Muscle layer of colon (tissue), 2 donors: Measurements from ENCODE around the gene CNN3.

Experiments used
- H3K27ac ChIP-seq: one replicate; pipeline ENCODE4 v1.7.0; 2013; ENCODE audit warnings: low read depth, mild to moderate bottlenecking, low read length, moderate library complexity
- H3K27me3 ChIP-seq, 2 donors: one replicate each; pipeline ENCODE4 v1.7.0; 2013; ENCODE audit warnings: low read length in 2 of 2, mild to moderate bottlenecking in 2 of 2; ENCODE audit not compliant: insufficient read depth in 2 of 2, control insufficient read depth in 1 of 2
- H3K36me3 ChIP-seq: one replicate; pipeline ENCODE4 v1.7.0; 2013; ENCODE audit warnings: mild to moderate bottlenecking, low read length; ENCODE audit not compliant: insufficient read depth
- H3K4me1 ChIP-seq: one replicate; pipeline ENCODE4 v1.7.0; 2013; ENCODE audit warnings: mild to moderate bottlenecking, low read length; ENCODE audit not compliant: insufficient read depth
- H3K4me3 ChIP-seq, 2 donors: one replicate each; pipeline ENCODE4 v1.7.0; 2013; ENCODE audit warnings: low read length in 2 of 2, low read depth in 1 of 2, mild to moderate bottlenecking in 1 of 2, moderate library complexity in 1 of 2
- H3K9ac ChIP-seq: one replicate; pipeline ENCODE4 v1.7.0; 2013; ENCODE audit warnings: low read length
- H3K9me3 ChIP-seq: one replicate; pipeline ENCODE4 v1.7.0; 2013; ENCODE audit warnings: mild to moderate bottlenecking, low read length
- donor health status: abdominal sarcoma.
- donor health status: Adenocarcinoma of cecum.

CNN3 gene

DNA sequence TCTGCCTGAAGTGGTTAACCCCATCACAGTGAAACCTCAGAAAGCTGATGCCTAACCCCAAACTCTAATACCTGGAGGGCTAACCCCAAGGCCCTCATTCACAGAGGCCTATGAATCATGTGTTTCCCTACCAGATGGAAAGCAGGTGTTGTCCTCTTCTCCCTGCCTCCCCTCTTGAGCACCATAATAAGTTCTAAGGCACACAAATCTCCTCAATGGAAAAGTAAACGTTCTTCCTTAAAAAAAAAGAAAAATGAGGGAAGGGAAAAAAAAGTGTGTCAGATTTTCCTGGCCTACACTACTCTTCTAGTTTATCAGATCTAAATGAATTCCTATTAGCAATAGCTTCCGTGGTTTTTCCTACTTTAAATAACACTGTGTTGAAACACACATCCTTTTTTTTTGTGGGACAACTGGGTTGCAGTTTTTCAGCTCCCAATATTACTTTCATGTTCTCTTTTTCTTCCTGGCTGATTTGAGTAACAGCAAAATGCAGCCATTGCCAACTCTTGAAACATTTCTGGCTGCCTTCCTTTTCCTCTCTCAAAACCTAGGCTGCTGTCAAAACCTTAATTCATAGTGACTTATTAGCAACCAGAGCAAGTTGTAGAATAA lies 63.5 kb downstream of the CNN3 start:
- Histone ChIP-seq H3K27ac (peak overlapping the region; percentile 92), H3K36me3 (no peaks in the 10 kb centered on the region), H3K27me3 (no peaks in the 10 kb centered on the region), H3K9me3 (no peaks in the 10 kb centered on the region), H3K9ac (peak overlapping the region; percentile 16), H3K4me3 (peak overlapping the region in 1 of 2 donors; percentile 14), H3K4me1 (peaks cover 50% of the 10 kb centered on the region)

DNA sequence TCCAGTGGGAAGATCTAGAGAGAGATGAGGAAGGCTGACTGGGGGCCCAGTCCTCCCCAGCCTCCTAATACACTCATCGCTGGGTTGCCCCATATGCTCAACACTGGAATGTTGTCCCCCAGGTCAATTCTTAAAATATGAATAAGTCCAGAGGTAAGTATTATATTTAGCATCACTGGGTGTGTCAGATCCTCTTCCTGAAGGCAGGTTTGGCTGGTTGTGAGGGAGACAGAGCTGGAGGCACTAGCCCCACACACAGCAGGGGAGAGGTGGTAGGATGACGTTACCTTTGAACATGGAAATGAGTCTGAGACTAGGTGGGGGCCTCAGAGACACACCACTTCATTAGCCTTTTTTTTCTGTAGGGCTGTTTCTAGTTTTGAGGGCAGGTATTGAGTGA lies 64.2 kb downstream of the CNN3 start:
- Histone ChIP-seq H3K9me3 (no peaks in the 10 kb centered on the region), H3K9ac (peak overlapping the region; percentile 16), H3K4me3 (peak overlapping the region in 1 of 2 donors; percentile 14), H3K27me3 (no peaks in the 10 kb centered on the region), H3K36me3 (no peaks in the 10 kb centered on the region), H3K27ac (peak overlapping the region; percentile 92), H3K4me1 (peaks cover 50% of the 10 kb centered on the region)

DNA sequence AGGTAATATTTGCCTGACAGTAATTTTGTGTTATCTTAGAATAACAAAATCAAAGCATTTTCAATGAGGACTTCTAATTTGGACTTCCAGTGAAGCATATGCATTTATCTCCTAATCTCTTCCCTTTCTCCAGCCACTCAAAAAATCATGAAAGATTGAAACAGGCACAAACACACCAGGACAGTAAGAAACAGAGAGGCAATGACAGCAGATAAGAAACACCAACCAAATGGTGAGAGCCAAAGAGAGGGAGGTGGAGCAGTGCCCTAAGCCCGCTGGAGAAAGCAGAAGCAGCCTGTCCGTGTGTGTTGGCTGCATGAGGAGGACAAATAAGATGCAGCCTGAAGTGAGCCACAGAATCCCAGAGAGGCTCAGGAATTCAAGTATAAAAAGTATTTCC lies 67.7 kb downstream of the CNN3 start:
- no peak overlapping the region for H3K4me3 ChIP-seq
- H3K36me3 ChIP-seq: no peaks in the 10 kb centered on the region
- no peaks in the 10 kb centered on the region for H3K27me3 ChIP-seq
- H3K9me3 ChIP-seq: no peaks in the 10 kb centered on the region
- no peak overlapping the region for H3K9ac ChIP-seq
- H3K4me1 ChIP-seq: peaks cover 31% of the 10 kb centered on the region
- H3K27ac ChIP-seq: no peak overlapping the region

DNA sequence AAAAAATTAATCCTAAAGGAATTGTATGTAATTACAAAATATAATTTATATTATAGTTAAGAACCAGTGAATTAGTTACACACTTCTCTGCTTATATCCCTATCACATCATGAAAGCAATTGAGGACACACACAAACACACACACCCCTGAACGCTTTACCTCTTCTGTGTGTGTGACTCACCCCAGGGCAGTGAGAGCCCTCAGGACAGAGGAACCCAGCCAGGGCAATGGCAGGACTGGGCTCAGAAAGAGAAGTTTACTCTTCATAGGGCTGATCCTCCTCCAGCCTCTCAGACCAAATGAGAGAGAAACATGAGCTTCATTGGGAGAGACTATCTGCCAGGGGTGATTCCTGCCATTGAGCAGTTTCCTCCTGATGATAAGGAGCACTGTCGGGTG lies 68.6 kb downstream of the CNN3 start:
- Histone ChIP-seq H3K36me3 (no peaks in the 10 kb centered on the region), H3K9me3 (no peaks in the 10 kb centered on the region), H3K27me3 (no peaks in the 10 kb centered on the region), H3K27ac (no peak overlapping the region), H3K9ac (no peak overlapping the region), H3K4me1 (peaks cover 22% of the 10 kb centered on the region), H3K4me3 (no peak overlapping the region)

DNA sequence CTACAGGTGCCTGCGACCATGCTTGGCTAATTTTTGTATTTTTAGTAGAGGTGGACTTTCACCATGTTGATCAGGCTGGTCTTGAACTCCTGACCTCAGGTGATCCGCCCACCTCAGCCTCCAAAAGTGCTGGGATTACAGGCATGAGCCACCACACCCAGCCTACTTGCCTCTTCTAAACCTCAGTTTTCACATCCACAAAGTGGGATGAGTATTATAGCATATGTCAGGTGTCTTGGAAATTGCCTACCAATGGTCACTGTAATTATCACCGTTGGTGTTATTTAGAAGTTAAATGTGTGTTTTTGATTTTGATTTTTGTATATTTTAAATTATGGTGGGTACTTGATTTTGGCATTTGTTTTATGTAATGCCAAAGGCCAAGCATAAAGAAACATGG lies 70.0 kb downstream of the CNN3 start:
- no peaks in the 10 kb centered on the region for H3K9me3 ChIP-seq
- H3K4me3 ChIP-seq: no peak overlapping the region
- H3K27ac ChIP-seq: no peak overlapping the region
- H3K9ac ChIP-seq: no peak overlapping the region
- peaks cover 10% of the 10 kb centered on the region for H3K4me1 ChIP-seq
- H3K36me3 ChIP-seq: no peaks in the 10 kb centered on the region
- no peaks in the 10 kb centered on the region for H3K27me3 ChIP-seq

DNA sequence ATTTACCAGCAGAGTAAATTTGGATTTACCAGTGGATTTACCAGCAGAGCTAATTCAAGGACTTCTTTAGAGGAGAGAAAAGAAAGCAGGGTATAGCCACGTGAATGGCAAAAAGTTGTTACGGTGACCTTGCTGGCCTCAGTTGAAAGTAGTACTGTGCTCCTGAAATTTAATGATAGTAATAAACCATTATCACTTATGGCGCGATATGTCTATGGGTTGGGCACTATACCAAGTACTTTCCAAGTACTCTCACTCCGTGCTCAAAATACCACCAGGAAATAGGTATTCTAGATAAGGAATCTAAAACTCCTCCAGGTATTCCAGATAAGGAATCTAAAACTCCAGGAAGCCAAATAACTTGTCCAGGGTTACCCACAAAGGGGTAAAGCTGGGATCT lies 70.9 kb downstream of the CNN3 start:
- H3K9ac ChIP-seq: no peak overlapping the region

DNA sequence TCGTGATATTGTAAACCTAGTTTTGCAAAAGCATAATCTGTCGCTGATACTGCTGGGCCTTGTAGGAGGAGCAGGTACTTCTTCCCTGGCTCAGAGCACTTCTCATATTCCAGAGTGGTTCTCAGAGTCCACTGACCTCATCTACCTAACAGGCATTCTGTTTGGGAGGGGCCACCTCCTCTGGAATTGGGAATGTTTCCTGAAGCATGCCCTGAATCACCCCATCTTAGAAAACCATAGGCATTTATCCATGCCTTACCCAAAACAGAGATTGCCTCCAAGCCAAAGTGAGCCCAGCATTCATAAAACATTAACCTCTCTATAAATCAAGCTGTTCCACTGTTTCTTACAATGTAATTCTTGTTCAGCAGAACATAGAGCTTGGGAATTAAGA lies 71.6 kb downstream of the CNN3 start:
- H3K27ac ChIP-seq: peak overlapping the region; percentile 45
- peaks cover 10% of the 10 kb centered on the region for H3K4me1 ChIP-seq
- no peaks in the 10 kb centered on the region for H3K27me3 ChIP-seq
- peak overlapping the region in 1 of 2 donors; percentile 58 for H3K4me3 ChIP-seq
- no peaks in the 10 kb centered on the region for H3K36me3 ChIP-seq
- H3K9ac ChIP-seq: peak overlapping the region; percentile 40
- H3K9me3 ChIP-seq: no peaks in the 10 kb centered on the region

More for the DNA sequence above, 70.9 kb downstream of the CNN3 start:
- H3K4me1 ChIP-seq: peaks cover 10% of the 10 kb centered on the region
- no peaks in the 10 kb centered on the region for H3K36me3 ChIP-seq
- no peaks in the 10 kb centered on the region for H3K9me3 ChIP-seq
- H3K27ac ChIP-seq: no peak overlapping the region
- H3K4me3 ChIP-seq: no peak overlapping the region
- no peaks in the 10 kb centered on the region for H3K27me3 ChIP-seq

DNA sequence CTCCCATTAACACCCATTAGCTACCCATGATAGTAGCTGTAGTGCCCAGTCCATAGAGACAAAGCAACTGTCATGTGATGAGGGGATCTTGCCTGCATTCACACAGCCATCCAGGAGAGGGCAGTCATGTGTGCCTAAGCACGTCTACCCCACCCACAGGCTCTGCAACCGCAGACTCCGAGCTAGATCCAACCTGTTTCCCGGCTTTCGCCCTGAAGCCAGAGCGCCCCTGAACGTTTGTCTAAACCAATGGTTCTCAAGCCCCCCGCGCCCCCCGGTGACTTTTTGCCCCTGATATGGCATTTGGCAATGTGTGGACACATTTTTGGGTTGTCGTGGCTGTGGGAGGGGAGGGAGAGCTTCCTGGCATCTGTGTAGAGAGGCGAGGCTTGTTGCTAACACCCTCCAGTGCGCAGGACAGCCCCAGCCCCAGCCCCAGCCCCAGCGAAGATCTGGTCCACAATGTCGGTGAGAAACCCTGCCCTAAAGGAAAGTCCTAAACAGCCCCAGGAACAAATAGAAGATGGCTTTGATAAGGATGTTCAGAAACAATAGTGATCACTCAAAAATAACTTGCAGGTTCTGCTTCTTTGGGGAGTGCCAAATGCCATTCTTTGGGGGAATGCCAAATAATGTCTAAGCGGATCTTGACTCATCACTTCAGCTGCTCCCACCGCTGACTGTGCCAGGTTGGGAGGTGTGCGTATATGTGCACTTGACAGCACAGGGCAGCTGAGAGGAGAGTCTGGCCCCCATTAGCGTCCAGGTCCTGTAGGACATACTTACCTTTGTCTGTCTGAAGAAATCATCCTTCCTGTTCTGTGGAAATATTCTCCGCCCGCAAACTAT lies 72.2 kb downstream of the CNN3 start:
- H3K27ac ChIP-seq: peak overlapping the region; percentile 45
- no peaks in the 10 kb centered on the region for H3K27me3 ChIP-seq
- peak overlapping the region; percentile 22 to 58 for H3K4me3 ChIP-seq
- H3K4me1 ChIP-seq: peaks cover 10% of the 10 kb centered on the region
- H3K9ac ChIP-seq: peak overlapping the region; percentile 40
- no peaks in the 10 kb centered on the region for H3K36me3 ChIP-seq
- H3K9me3 ChIP-seq: no peaks in the 10 kb centered on the region

DNA sequence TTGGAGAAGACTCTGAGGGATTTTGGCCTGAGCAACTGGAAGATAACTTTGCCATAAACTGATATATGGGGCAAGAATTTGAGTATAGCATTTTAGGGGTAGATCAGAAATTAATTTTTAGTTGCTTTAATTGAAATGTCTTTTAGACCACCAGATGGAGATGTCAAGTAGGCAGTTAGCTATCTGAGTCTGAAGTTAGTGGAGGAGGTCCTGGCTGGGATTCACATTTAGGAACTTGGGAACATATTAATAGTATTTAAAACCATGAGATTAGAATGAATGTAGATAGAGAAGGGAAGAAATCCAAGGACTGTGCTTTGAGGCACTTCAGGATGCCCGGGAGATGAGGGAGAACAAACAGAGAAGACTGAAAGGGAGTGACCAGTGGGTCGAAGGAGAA lies 74.1 kb downstream of the CNN3 start:
- no peak overlapping the region for H3K27ac ChIP-seq

DNA sequence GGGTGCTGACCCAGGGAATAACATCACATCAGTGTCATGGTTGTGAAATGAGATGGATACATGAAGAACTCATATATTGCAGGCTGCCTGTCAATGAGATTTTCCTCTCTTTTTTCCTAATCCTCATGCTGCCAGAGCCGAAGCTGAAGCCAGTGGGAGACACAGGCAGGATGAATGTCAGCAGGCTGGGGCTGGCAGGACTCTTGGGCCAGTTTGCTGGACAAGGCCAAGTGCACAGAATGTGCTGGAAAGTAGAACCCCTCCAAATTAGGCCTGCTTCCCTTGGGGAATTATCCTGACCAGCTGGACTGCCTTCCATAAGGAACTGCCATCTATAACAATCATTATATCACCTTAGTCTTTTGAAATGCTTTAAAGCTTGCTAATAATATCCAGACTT lies 75.3 kb downstream of the CNN3 start:
- Histone ChIP-seq H3K36me3 (no peaks in the 10 kb centered on the region), H3K27me3 (no peaks in the 10 kb centered on the region), H3K4me1 (peaks cover 10% of the 10 kb centered on the region), H3K9me3 (no peaks in the 10 kb centered on the region), H3K9ac (no peak overlapping the region), H3K4me3 (no peak overlapping the region), H3K27ac (no peak overlapping the region)

More for the DNA sequence above, 74.1 kb downstream of the CNN3 start:
- Histone ChIP-seq H3K9me3 (no peaks in the 10 kb centered on the region), H3K27me3 (no peaks in the 10 kb centered on the region), H3K9ac (no peak overlapping the region), H3K4me1 (peaks cover 10% of the 10 kb centered on the region), H3K36me3 (no peaks in the 10 kb centered on the region), H3K4me3 (no peak overlapping the region)
